ENCODE data around the gene BANP. TPM values are rescaled to one million over a fixed set of nuclear protein-coding genes. Genes with fewer than 3 reads are reported as not detected.

The BANP gene
- total RNA-seq, 1 experiment from 2014 or later: 22.6 TPM

DNA sequence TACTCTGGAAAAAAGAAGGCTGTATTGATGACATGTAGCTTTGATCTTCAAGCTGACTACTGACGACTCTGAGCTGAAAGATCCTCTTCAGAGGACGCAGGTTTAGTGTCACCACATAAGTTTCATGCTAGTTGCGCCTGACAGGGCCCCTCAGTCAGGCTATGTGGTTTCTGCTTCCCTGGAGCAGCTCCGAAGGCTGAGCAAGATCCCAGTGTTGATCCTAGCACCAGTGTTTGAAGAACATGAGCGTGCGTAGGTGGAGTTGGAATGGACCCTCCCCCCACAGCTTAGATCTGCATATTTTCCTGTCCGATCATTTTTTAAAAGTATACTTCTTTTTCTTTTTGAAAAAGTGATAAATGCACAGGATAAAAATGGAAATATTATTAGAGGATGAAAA lies 17.3 kb downstream of the BANP start:
- in situ Hi-C loops (cut with HindIII; ENCODE audit: low pct_unique_long_range_greater_than_20kb, low sequenced_read_pairs): no loop called here
- no TSS peak for BruUV-seq (replicated peaks)
- ATAC-seq: no peak
- ChIA-PET CTCF (no interaction called here), POLR2A (no interaction called here)
- H3K4me1 ChIP-seq (ENCODE audit: control insufficient read depth, insufficient read depth, low read length): peaks cover 7% of the 10 kb centered on the region
- no peaks in the 10 kb centered on the region for H3K27me3 ChIP-seq (ENCODE audit: control insufficient read depth, insufficient read depth, low read length)
- TF ChIP-seq, protein P1, sequence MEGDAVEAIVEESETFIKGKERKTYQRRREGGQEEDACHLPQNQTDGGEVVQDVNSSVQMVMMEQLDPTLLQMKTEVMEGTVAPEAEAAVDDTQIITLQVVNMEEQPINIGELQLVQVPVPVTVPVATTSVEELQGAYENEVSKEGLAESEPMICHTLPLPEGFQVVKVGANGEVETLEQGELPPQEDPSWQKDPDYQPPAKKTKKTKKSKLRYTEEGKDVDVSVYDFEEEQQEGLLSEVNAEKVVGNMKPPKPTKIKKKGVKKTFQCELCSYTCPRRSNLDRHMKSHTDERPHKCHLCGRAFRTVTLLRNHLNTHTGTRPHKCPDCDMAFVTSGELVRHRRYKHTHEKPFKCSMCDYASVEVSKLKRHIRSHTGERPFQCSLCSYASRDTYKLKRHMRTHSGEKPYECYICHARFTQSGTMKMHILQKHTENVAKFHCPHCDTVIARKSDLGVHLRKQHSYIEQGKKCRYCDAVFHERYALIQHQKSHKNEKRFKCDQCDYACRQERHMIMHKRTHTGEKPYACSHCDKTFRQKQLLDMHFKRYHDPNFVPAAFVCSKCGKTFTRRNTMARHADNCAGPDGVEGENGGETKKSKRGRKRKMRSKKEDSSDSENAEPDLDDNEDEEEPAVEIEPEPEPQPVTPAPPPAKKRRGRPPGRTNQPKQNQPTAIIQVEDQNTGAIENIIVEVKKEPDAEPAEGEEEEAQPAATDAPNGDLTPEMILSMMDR (IDR thresholded peaks at IDR 0.05): no peak
- TF ChIP-seq POLR2AphosphoS5 (IDR thresholded peaks at IDR 0.05; ENCODE audit: low read depth, low read length): no peak
- TF ChIP-seq, protein P2, sequence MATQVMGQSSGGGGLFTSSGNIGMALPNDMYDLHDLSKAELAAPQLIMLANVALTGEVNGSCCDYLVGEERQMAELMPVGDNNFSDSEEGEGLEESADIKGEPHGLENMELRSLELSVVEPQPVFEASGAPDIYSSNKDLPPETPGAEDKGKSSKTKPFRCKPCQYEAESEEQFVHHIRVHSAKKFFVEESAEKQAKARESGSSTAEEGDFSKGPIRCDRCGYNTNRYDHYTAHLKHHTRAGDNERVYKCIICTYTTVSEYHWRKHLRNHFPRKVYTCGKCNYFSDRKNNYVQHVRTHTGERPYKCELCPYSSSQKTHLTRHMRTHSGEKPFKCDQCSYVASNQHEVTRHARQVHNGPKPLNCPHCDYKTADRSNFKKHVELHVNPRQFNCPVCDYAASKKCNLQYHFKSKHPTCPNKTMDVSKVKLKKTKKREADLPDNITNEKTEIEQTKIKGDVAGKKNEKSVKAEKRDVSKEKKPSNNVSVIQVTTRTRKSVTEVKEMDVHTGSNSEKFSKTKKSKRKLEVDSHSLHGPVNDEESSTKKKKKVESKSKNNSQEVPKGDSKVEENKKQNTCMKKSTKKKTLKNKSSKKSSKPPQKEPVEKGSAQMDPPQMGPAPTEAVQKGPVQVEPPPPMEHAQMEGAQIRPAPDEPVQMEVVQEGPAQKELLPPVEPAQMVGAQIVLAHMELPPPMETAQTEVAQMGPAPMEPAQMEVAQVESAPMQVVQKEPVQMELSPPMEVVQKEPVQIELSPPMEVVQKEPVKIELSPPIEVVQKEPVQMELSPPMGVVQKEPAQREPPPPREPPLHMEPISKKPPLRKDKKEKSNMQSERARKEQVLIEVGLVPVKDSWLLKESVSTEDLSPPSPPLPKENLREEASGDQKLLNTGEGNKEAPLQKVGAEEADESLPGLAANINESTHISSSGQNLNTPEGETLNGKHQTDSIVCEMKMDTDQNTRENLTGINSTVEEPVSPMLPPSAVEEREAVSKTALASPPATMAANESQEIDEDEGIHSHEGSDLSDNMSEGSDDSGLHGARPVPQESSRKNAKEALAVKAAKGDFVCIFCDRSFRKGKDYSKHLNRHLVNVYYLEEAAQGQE (IDR thresholded peaks at IDR 0.05; ENCODE audit: insufficient read depth in 1 of 2, low read depth in 2 of 2, low read length in 1 of 2): no peak
- TF ChIP-seq TCF7L2 (IDR thresholded peaks at IDR 0.05; ENCODE audit: low read depth, low read length): no peak
- TF ChIP-seq SIN3A (IDR thresholded peaks at IDR 0.05; ENCODE audit: borderline replicate concordance, insufficient read depth, low read depth, low read length): no peak
- peaks cover 5% of the 10 kb centered on the region; the same call in 1 of the 2 replicates for H3K9me3 ChIP-seq (ENCODE audit: control insufficient read depth, insufficient read depth, low read depth, low read length)
- H3K4me3 ChIP-seq (ENCODE audit: low read depth in 2 of 2, low read length in 2 of 2): no peak overlapping the region
- intact Hi-C loops (cut with micrococcal nuclease; ENCODE audit: unreplicated experiment): no loop called here
- H3K36me3 ChIP-seq (ENCODE audit: control insufficient read depth, insufficient read depth, low read length): no peaks in the 10 kb centered on the region
- no peak overlapping the region for H3K27ac ChIP-seq (ENCODE audit: low read length)
- DNase-seq (ENCODE audit: low read depth, low spot score): no peak

DNA sequence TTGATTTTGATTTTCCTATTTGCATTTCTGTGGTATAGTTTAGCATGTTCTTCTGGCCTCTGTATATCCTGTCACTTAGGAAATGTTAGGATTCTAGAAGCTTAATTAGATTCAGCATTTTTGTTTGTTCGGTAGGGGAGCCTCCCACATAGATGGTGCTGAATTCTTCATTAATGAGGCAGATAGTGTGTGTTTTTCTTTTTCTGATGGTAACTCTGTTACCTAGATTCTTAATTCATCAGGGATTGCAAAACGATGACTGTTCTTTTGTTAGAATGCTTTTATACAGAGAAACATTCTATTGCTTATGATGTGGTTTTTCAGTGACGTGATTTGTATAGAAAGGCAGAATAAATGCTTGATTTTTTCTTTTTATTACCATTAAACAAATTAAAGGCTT lies 19.0 kb downstream of the BANP start:
- Histone ChIP-seq H3K36me3 (ENCODE audit: control insufficient read depth, insufficient read depth, low read length) (no peaks in the 10 kb centered on the region), H3K4me3 (ENCODE audit: low read depth in 2 of 2, low read length in 2 of 2) (no peak overlapping the region), H3K4me1 (ENCODE audit: control insufficient read depth, insufficient read depth, low read length) (peaks cover 6% of the 10 kb centered on the region), H3K27ac (ENCODE audit: low read length) (no peak overlapping the region), H3K27me3 (ENCODE audit: control insufficient read depth, insufficient read depth, low read length) (no peaks in the 10 kb centered on the region), H3K9me3 (ENCODE audit: control insufficient read depth, insufficient read depth, low read depth, low read length) (peaks cover 5% of the 10 kb centered on the region; the same call in 1 of the 2 replicates)
- TF ChIP-seq SIN3A (IDR thresholded peaks at IDR 0.05; ENCODE audit: borderline replicate concordance, insufficient read depth, low read depth, low read length) (no peak), POLR2AphosphoS5 (IDR thresholded peaks at IDR 0.05; ENCODE audit: low read depth, low read length) (no peak), TCF7L2 (IDR thresholded peaks at IDR 0.05; ENCODE audit: low read depth, low read length) (no peak)
- TF ChIP-seq, protein P2 (IDR thresholded peaks at IDR 0.05; ENCODE audit: insufficient read depth in 1 of 2, low read depth in 2 of 2, low read length in 1 of 2): no peak
- TF ChIP-seq, protein P1 (IDR thresholded peaks at IDR 0.05): no peak
- no peak for ATAC-seq
- no peak for DNase-seq (ENCODE audit: low read depth, low spot score)
- in situ Hi-C loops (cut with HindIII; ENCODE audit: low pct_unique_long_range_greater_than_20kb, low sequenced_read_pairs): no loop called here
- intact Hi-C loops (cut with micrococcal nuclease; ENCODE audit: unreplicated experiment): no loop called here
- ChIA-PET CTCF (no interaction called here), POLR2A (no interaction called here)
- BruUV-seq (replicated peaks): no TSS peak
